Ectodermal cell (in vitro differentiated cells): ENCODE data around the gene CD8B2.
"Not testable (repeated sequence)": the region's sequence is repeated elsewhere in the genome, so short reads cannot be mapped to it uniquely, and the experiment has no call there.

Experiments
- H3K27ac ChIP-seq: 2 replicates; pipeline ENCODE4 v1.7.0; 2013; ENCODE audit warnings: mild to moderate bottlenecking, low read depth, low read length; ENCODE audit not compliant: insufficient read depth, poor library complexity, severe bottlenecking
- H3K27me3 ChIP-seq: 2 replicates; pipeline ENCODE4 v1.7.0; 2013; ENCODE audit warnings: mild to moderate bottlenecking, low read length; ENCODE audit not compliant: insufficient read depth, control insufficient read depth, poor library complexity, severe bottlenecking
- H3K36me3 ChIP-seq: one replicate; pipeline ENCODE4 v1.7.0; 2013; ENCODE audit warnings: low read length; ENCODE audit not compliant: control insufficient read depth, insufficient read depth
- H3K4me1 ChIP-seq: one replicate; pipeline ENCODE4 v1.7.0; 2013; ENCODE audit warnings: low read length; ENCODE audit not compliant: control insufficient read depth, insufficient read depth
- H3K4me3 ChIP-seq: 2 replicates; pipeline ENCODE4 v1.7.0; 2013; ENCODE audit warnings: low read depth, low read length, control low read depth; ENCODE audit not compliant: insufficient read depth
- H3K9me3 ChIP-seq: 2 replicates; pipeline ENCODE4 v1.7.0; 2013; ENCODE audit warnings: mild to moderate bottlenecking, low read length, moderate library complexity; ENCODE audit not compliant: control insufficient read depth
- WGBS, 2 experiments: methylation state at CpG; one replicate each; pipeline ENCODE4 v1.1.7; 2013; ENCODE audit warnings: missing lambda C conversion rate in 2 of 2; 5-methylcytosine and 5-hydroxymethylcytosine counted together

The CD8B2 gene

DNA sequence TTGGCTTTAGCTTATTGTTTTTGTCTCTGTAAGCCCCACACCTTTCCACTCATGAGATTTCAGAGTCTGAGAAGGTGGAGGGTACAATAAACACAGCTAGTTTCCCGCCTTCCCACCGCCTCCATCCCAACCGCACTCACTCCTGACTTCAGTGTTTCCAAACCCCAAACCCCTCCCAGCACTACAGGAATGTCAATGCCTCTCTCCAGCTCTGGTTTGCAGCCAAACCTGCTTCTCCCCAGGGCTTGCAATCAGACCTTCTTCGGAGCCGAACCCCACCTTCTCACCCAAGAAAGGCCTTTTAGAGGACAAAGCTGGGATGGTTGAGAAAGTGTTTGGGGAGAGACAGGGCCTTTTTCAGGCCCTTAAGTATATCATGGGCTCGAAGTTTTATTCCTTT lies 5.7 kb downstream of the CD8B2 start:
- 64 to 66% methylated on average over 4 of the region's 6 CpGs for WGBS, 2 experiments
- H3K27ac ChIP-seq, H3K9me3 ChIP-seq, H3K4me3 ChIP-seq, H3K27me3 ChIP-seq, H3K4me1 ChIP-seq, H3K36me3 ChIP-seq: not testable (repeated sequence)

DNA sequence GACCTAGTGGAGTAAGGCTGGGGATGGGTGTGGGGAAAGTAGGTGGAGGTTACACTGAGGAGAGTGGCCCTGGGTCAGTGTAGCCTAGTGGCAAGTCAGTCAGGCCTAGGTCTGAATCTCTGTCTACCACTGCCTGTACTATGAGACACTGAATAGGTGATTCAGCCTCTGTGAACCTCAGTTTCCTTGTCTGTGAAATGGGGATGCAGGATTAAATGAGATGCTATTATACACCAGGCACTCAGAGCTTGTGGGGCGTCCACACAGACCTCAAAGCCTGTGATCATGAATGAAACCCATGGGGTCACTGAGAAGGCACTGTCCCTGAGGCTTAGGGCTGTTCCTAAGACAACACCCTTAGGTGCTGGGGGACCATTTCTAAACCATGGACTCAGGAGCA lies 11.4 kb downstream of the CD8B2 start:
- H3K4me3 ChIP-seq, H3K9me3 ChIP-seq, H3K27me3 ChIP-seq, H3K4me1 ChIP-seq, H3K27ac ChIP-seq, H3K36me3 ChIP-seq: not testable (repeated sequence)
- WGBS, 2 experiments = 89 to 92% methylated on average over 1 of the region's 1 CpG

DNA sequence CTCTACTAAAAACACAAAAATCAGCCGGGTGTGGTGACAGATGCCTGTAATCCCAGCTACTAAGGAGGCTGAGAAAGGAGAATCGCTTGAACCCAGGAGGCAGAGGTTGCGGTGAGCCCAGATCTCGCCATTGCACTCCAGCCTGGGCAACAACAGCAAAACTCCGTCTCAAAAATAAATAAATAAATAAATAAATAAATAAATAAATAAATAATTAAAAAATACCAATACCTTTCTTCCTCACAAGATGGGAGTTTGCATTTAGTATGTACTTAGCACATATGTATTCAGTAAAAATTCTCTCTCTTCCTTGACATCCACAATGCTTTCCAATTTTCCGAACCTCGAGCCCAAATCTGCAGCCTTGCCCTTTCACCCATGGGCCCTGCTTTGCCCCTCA lies 13.2 kb downstream of the CD8B2 start:
- not testable (repeated sequence) for H3K36me3 ChIP-seq, H3K4me1 ChIP-seq, H3K9me3 ChIP-seq, H3K4me3 ChIP-seq, H3K27ac ChIP-seq, H3K27me3 ChIP-seq
- no CpG with 5 or more reads among the region's 7 CpGs for WGBS, 2 experiments

DNA sequence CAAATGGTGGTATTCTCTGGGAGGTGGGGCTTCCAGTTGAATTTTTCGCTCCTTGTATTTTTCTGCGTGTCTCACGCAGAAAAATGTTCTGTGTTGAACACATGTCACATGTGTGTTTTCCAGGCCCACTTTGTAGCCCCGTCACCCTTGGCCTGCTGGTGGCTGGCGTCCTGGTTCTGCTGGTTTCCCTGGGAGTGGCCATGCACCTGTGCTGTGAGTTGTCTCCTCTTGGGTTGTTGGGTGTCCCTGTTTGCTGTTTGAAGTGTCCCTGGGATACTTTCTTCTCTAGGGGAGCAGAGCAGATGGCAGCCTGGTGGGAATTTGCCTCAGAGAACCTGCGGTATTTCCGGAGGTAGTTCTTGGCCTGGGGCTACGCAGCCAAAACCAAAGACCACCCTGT lies 15.2 kb downstream of the CD8B2 start:
- not testable (repeated sequence) for H3K27me3 ChIP-seq, H3K4me1 ChIP-seq, H3K9me3 ChIP-seq, H3K4me3 ChIP-seq, H3K36me3 ChIP-seq, H3K27ac ChIP-seq
- WGBS, 2 experiments = 94 to 96% methylated on average over 7 to 8 of the region's 8 CpGs

DNA sequence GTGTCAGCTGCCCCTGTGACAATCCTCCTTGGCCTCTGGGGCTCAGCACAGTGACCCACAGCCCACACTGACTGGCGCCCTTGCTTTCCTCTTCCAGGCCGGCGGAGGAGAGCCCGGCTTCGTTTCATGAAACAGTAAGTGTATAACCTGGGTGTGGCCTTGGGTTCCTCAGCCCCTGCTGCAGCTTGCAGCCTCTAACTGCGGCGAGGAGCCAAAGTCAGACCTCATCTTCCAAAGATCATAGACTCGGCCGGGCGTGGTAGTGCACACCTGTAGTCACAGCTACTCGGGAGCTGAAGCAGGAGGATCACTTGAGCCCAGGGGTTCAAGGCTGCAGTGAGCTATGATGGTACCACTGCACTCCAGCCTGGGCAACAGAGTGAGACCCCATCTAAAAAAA lies 17.0 kb downstream of the CD8B2 start:
- H3K4me3 ChIP-seq, H3K9me3 ChIP-seq, H3K27me3 ChIP-seq, H3K36me3 ChIP-seq, H3K27ac ChIP-seq, H3K4me1 ChIP-seq: not testable (repeated sequence)
- WGBS, 2 experiments = 94 to 96% methylated on average over 7 to 10 of the region's 11 CpGs

DNA sequence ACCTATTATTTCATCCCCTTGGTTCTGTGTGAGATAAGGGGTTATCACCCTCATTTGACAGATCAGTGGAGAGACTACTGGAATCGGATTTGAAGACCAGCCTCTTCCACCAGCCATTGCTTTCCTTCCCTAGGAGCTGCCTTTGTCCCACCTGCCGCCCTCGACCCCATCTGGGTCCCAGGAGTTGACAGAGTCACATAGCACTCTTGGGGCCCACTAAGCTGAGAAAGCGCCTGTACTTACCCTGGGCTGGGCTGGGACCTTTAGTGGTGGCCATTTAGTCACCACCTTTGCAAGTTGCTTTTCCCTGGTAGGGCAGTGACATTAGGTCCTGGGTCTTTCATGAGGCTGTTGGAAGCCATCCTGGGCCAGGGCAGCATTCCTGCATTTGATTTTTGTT lies 17.6 kb downstream of the CD8B2 start:
- H3K9me3 ChIP-seq, H3K4me1 ChIP-seq, H3K36me3 ChIP-seq, H3K27ac ChIP-seq, H3K4me3 ChIP-seq, H3K27me3 ChIP-seq: not testable (repeated sequence)
- WGBS, 2 experiments = 86 to 95% methylated on average over 4 of the region's 4 CpGs

DNA sequence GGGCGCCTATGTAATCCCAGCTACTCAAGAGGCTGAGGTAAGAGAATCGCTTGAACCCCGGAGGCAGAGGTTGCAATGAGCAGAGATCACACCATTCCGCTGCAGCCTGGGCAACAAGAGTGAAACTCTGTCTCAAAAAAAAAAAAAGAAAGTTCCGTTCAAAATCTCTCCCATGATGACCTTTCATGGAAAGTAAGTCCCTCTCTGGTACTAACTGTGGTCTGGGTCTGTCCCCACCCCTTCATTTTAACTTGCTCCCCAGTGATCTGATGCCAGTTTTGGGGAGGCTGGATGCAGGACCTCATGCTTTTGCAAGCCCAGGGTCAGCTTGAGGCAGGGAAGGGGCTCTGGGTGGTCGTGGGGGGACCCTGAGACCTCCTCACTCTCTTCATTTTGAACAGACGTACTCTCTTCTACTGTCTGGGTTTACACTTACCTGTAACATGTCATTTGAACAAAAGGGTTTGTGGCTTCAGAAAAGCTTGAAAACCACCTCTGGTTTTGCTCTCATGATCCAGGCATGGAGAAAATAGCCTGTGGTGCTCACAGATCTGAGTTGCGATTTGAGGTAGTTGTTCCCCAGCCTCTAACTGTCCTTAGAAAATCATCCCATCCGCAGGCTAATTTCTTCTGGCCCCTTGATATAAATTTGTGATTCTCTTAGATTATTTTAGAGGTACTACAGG lies 19.0 kb downstream of the CD8B2 start:
- not testable (repeated sequence) for H3K4me3 ChIP-seq, H3K36me3 ChIP-seq
- WGBS, 2 experiments = 93 to 94% methylated on average over 6 to 7 of the region's 9 CpGs

DNA sequence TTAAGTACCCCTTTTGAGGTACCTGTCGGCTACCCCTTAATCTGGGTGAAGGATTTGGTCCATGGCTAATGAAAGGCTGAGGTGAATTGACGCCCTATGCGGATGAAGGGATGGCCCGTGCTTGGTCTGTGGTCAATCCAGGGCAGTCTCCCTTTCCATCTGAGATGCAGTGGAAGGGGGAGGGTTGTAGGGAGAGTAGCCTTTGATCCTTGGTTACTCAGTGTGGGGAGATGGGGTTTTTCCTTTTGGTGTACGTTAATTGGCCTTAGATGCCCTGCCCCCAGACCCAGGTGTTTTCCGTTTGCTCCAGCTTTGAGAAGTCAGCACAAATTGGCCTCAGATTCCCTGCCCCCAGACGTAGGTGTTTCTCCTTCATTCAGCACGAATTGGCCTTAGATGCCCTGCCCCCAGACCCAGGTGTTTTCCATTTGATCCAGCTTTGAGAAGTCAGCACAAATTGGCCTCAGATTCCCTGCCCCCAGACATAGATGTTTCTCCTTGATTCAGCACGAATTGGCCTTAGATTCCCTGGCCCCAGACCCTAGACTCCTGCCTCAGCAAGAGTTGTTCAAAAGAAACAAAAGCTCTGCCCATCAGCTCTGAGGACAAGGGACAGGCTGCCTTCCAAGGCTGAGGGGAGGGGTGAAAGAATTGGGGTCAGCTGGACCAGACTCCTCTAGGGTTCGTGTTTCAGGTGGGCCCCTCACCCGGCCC lies 21.7 kb downstream of the CD8B2 start:
- not testable (repeated sequence) for H3K9me3 ChIP-seq, H3K4me3 ChIP-seq, H3K36me3 ChIP-seq, H3K27me3 ChIP-seq, H3K27ac ChIP-seq, H3K4me1 ChIP-seq
- 88% methylated on average over 5 of the region's 11 CpGs for WGBS, 2 experiments

More for the DNA sequence above, 19.0 kb downstream of the CD8B2 start:
- not testable (repeated sequence) for H3K27ac ChIP-seq, H3K27me3 ChIP-seq, H3K4me1 ChIP-seq, H3K9me3 ChIP-seq

DNA sequence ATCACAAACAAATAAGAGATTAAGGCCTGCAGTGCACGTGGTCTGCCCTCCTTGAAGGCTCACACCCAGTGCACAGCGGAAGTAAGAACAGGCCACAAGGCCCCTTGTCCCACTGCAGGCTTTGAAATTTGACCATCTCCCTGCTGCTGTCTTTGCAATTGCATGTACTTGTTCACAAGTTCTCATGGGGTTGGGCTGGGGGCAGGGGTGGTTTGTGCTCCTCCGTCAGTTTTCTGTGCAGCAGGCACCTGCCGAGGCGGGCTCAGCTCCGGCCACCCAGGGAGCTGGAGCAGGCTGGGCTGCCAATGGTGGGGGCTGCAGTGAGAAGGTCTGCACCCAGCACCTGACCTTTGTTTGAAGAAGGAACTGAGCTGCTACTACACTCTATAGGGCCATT lies 22.2 kb downstream of the CD8B2 start:
- not testable (repeated sequence) for H3K27me3 ChIP-seq, H3K36me3 ChIP-seq, H3K4me3 ChIP-seq, H3K9me3 ChIP-seq, H3K27ac ChIP-seq, H3K4me1 ChIP-seq
- 49 to 69% methylated on average over 3 to 4 of the region's 6 CpGs for WGBS, 2 experiments

DNA sequence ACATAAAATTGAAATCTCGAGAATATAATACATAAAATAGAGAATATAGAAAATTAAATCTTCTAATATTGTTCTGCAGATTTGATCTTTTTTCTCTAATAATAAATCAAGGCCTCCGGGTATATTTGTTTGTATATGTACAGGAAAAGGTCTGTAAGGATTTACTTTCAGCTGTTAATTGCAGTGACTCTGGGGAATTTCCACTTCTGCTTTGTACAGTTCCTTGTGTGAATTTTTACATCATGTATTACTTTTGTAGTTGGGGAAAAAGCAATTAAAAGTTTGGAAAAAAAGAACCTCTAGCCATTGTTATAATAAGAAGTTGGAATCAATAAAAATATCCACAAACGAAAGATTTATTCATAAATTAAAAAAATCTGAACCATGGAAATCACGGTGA lies 23.6 kb downstream of the CD8B2 start:
- not testable (repeated sequence) for H3K27me3 ChIP-seq, H3K4me1 ChIP-seq, H3K4me3 ChIP-seq, H3K9me3 ChIP-seq, H3K36me3 ChIP-seq, H3K27ac ChIP-seq
- WGBS, 2 experiments = 94 to 95% methylated on average over 2 of the region's 4 CpGs

DNA sequence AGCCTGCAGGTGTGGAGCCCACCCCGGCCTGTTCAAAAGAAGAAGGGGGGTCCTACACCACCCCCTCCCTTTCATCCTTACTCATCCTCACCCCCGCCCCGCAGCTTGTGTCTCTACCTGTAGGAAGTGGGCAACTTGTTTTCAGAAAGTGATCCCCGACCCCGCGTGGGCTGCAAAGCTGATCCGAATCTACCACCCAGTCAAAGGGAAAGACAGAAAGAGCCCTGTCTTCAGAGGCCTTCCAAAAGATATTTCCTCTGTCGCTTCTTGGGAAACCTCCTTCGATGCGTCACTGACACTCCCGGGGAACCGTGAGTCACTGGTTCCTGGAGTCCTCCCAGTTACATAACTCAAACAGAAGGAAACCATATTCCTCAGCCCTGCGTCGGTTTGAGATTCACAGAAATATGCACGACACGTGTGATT lies 24.3 kb downstream of the CD8B2 start:
- H3K4me3 ChIP-seq, H3K36me3 ChIP-seq, H3K27ac ChIP-seq, H3K27me3 ChIP-seq, H3K9me3 ChIP-seq, H3K4me1 ChIP-seq: not testable (repeated sequence)
- 83 to 85% methylated on average over 9 of the region's 16 CpGs for WGBS, 2 experiments
